OCI-M2 (cell line): Measurements from ENCODE around the gene RAB8A.

ENCODE experiments used
- DNase-seq: peaks from one replicate; lab custom pipeline; 2025; ENCODE audit not compliant: unreplicated experiment; lab: John Stamatoyannopoulos, UW

The RAB8A gene

DNA sequence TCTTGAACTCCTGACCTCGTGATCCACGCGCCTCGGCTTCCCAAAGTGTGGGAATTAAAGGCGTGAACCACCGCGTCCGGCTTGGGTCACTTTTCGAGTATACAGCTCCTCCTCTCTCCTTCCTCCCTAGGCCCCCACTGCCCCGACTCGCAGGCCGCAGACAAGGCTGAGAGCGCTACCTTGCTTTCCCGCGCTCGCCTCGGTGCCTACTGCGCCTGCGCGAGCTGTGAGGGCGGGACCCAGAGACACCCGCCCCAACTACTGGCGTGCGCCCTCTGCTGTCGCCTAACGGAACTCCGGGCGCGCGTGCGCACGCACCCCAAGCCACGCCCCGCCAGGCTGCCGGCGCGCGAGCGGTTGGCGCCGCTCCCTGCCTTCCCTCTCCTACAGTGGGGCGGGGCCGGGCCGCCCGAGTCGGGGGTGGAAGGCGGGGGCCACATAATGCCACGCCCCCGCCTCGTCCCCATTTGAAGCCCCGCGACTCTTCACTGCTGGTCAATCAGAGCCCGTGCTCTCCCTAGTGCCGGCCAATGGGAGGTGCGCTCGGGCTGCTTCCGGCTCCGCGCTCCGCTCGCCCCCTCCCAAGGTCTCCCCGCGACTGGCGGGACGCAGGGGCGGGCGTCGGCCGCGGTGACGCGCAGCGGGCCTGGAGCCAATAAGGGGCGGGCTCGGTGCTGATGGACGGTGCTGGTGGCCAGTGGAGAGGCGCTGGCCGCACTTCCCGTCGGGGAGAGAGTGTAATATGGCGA is at the start of gene RAB8A:
RAB8A (plus strand) TSS at position 730 of the 749 bp plus-strand sequence; CDS start at position 743, 13 bp downstream.
- peak; percentile 98 for DNase-seq

DNA sequence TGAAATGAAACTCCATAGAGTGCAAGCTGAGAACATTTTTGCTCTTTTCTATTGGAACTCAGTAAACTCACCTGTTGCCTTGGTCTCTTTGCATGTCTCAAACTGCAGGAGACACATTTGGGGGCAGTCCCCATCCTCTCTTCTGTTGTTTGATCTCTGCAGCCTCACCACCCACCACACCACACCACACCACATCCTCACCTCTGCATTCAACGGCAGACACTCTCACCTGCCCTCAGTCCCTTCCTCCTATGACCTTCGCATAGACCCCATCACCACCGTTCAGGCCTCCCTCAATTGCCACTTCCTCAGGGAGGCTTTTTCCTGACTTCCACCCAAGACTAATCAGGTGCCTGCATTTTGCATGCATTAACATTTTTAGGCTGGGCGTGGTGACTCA is 49.7 kb upstream of the RAB8A start:
- DNase-seq: no peak

DNA sequence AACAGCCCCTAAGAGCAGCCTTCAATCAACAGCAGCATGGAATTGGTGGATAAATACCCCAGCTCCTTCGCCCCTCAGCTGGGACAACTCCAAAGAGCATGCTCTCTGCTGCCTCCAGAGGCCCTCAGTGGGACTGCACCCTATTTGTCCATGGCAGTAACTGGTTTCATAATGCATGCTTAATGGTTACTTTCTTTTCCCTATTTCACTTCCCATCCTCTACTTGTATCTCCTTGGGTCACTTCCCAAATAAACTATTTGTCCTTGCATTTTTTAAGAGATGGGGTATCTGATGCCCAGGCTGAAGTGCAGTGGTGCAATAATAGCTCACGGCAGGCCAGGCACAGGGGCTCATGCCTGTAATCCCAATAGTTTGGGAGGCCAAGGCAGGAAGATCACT is 48.9 kb upstream of the RAB8A start:
- peak; percentile 57 for DNase-seq

DNA sequence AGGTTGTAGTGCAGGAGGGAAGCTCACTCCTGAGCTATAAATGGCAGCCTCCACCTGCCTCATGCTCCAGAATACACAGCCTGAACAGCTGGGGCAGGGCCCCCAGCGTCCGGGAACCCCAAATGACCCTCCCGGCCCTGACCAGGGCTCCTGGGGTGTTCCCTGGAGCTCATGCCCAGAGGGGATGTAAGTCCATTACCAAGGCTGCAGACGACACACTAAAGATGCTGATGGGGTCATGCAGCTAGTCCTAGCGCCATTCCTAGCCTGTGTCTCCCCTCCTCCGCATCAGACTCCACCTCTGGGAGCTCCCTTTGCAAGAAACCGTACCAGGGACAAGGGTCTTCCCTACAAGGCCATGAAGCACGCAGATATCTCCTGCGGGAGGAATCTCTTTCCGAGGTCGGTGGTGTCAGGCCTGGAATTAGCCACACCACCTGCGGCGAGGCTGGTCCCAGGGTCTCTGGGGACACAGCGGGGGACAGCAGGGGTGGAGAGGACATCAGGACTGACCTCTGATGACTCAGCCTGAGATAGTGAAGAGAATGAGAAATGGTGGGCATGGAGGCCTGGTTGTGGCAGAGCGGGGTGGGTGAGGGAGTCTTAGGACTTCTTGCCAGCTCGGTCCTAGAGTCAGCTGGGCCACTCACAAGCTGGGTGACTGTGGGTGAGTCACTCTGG is 47.3 kb upstream of the RAB8A start:
- no peak for DNase-seq

DNA sequence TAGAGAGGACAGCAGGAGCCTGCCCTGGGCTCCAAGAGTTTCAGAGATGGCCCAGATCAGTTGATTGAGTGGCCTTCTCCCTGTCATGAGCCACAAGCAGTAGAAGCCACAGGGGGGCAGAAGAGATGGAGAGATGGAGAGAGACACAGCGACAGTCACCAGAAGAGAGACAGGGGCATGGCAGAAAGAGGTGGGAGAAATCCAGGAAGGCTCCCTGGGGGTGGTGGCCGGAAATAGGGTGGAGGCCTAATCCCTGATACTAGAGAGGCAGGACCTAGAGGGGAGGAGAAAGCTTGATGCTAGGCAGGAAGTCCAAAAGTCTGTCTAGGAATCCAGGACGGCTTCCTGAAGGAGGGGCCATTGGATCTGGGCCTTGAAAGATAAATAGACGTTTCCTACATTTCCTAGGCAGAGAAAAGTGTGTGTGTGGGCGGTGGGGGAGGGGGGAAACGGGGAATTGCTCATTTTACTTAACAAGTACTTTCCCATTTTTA is 45.0 kb upstream of the RAB8A start:
- no peak for DNase-seq

DNA sequence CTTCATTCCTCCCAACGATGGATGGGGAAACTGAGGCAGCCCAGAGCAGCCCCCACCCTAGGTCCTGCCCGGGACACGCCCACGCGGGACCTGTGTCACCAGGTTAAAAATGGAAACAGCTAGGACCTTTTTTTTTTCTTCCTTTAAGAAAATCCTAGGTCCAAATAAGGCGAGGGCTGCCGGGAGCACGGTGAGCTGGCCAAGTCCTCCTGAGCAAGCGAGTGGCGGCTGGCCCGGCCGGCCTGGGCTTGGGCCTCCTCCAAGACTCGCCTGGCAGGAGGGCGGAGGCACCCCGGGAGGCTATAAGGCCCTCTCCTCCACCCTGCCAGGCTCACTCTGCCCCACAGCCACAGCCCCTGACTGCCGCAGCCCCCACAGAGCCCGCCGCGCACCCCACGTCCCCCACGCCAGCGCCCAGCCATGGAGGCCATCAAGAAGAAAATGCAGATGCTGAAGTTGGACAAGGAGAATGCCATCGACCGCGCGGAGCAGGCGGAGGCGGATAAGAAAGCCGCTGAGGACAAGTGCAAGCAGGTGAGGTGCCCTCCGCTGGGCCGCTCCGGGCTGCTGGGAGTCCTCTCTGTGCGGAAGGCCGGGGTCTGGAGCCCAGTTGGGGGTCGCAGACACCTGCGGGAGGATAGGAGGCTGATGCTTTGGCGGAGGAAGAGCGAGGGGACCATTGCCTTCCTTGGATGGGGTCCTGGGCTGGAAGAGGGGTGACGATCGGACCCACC is 44.3 kb upstream of the RAB8A start:
- no peak for DNase-seq

DNA sequence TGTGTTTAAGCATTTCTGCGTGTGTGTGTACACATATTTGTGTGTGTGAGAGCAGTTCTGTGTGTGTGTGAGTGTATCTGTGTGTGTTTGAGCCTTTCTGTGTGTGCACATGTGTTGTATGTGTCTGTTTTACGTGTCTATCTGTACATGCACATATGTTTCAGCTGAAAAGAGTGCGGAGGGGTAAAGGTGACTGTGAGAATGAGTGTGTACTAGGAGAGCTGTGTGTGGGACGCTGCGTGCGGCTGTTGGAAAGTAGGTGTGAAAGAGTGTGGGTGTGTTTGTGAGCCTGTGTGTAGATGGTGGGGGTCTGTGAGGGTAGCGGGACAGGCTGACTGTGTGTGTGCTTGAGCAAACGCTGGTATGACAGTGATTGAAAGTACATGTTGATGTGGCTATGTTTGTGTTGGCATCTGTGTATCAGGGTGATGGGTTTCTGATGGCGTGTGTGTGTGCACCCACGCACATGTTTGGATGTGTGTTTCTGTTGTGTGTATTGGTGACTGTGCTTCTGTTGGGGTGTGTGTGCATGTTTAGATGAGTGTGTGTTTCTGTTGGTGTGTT is 42.9 kb upstream of the RAB8A start:
- no peak for DNase-seq

DNA sequence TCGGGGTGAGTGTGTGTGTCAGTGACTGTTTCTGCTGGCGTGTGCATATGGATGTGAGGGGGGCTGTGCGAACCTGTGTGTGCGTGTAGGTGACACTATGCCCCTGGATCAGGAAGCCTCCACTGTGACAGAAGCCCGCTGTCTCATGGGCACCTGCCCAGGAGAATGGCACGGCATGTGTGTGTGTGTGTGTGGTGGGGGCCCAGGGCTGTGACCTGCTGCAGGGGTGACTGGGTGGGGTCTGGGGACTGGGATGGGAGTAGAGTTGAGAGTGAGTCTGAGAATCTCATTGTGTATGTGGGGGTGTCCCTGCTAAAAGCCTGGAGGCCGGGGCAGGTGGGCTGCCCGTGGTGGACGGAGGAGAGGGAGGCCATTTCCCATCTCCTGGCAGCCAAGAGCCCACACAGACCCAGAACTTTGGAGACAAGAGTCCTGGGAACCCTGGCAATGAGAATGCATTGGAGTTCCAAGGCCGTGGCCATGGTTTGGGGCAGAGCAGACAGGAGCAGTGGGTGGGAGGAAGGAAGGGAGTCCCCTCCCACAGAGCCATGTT is 41.8 kb upstream of the RAB8A start:
- no peak for DNase-seq

DNA sequence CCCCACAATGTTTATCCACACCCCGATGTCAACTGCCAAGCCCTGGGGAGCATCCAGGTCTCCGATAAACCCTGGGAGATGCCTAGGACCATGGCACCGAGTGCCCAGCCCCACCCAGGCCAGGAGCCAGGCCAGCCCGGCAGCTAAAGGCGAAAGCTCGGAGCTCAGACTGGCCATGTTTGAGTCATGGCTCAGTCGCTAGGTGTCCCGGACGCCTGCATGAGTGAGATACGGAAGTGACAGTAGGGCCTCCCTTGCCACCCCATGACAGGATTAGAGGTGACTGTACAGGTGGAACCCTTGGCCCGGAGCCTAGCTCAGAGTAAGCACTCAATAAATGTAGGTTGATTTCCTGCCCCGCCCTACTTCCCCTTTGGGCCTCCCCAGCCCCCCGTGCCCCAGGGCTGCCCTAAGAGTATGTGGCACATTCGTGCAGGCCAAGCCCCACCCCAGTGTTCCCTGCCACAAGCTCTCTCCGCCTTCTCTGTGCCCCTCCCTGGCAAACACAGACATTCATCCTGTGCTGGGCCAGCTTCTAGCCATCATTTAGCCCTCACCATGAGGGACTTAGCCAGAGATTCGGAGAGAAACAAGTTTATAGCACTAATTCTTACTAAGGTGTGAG is 41.2 kb upstream of the RAB8A start:
- no peak for DNase-seq

DNA sequence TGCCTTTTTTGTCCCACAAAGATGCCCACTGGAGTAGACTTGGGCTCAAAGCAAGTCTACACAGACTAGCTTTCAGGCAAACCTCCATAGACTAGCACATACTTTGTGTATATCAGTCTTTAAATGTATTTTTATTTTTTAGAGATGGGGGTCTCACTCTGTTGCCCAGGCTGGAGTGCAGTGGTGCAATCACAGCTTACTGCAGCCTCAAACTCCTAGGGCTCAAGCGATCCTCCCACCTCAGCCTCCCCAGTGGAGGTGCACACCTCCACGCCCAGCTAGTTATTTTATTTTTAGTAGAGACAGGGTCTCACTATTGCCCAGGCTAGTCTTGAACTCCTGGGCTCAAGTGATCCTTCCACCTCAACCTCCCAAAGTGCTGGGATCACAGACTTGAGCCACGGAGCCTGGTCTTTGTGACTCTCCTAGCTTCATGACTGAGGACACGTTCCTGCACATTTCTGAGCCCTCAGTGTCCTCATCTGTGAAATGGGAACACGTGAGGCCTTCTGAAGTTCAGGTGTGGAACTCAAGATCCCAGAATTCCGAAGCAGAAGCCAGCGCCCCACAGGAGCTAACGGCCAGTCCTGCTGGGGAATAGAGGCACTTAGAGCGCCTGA is 40.5 kb upstream of the RAB8A start:
- DNase-seq: no peak

DNA sequence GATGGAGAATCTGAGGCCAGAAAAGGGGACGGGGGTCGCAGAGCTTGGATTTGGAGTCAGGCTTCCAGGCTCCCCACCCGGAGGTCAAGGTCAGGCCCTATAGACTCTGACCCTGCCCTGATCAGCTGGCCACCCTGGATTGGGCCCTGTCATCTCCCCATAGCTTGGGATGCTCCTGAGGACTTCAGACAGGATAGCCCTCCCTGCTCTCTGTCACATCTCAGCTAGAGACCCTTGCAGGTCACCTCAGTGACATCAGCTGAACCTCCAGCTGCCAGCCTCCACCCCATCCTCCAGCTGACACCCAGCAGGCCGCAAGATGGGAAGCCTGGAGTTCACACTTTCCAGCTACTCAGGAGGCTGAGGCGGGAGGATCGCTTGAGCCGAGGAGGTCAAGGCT is 38.2 kb upstream of the RAB8A start:
- DNase-seq: no peak

DNA sequence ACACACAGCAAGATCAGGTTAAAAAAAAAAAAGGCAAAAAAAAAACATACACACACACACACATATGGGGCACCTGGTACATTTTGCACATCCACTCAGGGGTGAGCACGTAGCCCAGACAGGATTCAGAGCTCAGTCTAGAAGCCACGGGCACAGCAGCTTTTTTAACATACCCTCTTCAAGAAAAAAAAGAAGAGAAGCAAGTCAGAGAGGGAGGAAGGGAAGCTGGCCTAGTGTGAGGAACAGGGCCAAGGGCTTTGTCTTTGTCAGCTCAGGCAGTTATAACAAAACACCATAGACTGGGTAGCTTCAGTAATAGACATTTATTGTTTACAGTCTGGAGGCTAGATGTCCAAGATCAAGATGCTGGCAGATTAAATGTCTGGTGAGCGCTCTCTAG is 37.7 kb upstream of the RAB8A start:
- DNase-seq: no peak

DNA sequence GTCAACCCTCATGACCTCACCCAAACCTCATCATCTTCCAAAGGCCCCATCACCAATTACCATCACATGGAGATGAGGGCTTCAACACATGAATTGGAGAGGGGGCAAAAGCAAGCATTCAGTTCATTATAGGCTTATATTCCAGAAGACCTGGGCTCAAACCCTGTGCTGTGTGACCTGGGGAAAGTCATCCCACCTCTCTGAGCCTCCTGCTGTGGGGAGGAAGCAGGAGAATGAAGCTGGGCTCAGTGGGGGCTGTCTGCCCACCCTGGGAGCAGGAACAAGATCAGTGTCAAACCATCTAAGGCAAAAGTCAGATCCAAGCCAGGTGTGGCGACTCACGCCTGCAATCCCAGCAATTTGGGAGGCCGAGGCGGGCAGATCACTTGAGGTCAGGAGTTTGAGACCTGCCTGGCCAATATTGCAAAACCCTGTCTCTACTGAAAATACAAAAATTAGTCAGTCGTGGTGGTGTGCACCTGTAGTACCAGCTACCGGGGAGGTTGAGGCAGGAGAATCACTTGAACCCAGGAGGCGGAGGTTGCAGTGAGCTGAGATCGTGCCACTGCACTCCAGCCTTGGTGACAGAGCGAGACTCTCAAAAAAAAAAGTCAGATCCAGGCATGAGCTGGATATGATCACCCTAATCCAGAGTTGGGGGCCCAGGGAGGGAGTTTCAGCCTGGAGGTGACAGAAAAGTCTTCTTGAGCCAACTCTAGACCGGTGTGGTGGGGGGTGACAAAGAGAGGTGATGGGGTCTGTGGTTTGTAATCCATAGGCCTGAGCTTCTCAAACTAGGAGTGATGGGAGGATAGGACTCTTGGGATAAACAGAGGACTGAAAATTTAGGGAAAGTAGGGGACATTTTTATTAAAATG is 37.0 kb upstream of the RAB8A start:
- no peak for DNase-seq

DNA sequence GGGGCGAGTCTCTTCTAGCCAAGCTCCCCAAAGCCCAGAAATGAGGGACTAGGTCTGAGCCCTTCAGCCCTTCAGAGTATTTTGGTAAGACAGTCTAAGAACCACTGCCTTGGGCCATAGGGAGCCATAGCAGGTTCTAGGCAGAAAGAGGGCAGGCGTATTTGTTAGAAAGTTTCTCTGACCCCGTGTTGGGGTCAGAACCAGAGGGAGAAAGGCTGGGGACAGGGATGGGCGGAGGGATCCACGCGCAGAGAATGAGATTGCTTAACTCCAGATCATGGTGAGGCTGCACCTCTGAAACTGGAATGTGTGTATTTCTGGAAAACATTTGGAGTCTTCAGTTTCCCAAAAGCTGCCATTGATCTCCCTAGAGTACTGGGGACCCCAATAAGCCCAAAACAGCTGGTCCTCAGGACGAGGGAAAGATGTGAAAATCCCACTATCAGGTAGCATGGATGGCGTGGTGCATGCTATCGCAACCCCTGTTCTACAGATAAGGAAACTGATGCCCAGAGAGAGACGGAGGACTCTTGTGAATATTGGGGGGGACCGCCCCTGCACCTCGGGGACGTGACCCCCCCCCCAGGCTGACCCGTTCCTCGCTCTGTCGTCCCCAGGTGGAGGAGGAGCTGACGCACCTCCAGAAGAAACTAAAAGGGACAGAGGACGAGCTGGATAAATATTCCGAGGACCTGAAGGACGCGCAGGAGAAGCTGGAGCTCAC is 36.1 kb upstream of the RAB8A start:
- no peak for DNase-seq

DNA sequence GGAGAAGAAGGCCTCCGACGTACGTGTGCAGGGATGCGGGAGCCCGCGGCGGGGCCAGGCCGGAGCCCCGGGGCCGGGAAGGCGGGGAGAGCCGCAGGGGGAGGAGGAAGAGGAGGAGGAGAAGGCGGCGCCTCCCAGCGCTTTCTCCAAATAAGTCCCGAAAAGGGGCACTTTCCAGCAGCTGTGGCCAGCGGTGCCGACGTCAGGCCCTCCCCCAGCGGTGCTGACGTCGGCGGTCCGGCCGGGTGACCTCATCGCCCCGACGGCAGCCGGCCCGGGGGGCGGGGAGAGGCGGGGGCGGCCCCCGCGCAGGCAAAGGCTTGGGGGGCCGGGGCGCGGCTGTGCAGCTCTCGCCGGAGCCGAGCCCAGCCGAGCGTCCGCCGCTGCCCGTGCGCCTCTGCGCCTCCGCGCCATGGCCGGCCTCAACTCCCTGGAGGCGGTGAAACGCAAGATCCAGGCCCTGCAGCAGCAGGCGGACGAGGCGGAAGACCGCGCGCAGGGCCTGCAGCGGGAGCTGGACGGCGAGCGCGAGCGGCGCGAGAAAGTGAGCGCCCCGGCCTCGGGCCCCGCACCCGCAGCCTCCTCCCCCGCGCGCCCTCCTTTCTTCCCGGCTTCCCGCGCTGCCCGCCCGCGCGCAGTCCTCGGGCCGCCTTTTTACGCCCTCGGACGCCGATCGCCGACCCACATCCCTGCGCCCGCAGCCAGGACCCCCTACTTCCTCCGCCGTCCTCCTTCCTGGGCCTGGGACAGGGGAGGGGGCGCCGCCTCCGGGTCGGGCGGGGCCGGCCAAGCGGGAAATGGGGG is 35.3 kb upstream of the RAB8A start, which contains the start of gene TPM4:
TPM4 (plus strand) TSS at position 342 of the 804 bp plus-strand sequence; CDS start at position 413, 71 bp downstream.
- peak; percentile 64 for DNase-seq

DNA sequence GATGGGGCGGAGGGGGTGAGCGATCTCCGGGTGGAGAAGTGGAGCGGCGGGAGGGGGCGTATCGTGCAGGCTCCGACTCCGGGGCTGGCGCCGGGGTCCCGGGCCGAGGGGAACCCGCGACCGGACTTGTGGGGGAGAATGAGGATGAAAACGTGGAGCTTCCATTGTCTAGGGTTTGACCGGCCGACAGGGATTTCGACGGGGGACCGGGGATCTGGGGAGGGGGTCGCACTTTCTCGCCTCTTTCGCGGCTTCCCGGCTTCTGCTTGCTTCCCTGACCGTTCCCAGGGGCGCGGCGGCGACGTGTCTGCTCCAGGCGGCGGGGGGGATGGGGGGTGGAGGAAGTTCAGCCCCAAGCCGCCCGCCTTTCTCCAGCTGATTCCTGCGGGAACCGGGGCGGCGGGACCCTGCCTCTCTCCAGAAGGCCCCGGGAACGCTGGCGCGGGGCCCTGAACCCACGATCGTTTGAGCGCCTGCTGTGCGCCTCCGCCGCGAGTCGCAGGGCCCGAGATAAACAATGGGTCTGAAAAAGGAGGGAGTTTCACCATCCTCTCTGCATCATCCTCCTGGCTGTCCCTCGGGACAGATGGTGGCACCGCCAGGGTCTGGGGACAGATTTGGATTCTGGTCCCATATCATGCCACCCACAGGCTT is 34.6 kb upstream of the RAB8A start:
- DNase-seq: no peak
